Measurements from ENCODE around the gene MKNK2.
"Not testable (repeated sequence)": the region's sequence is repeated elsewhere in the genome, so short reads cannot be mapped to it uniquely, and the experiment has no call there.

The MKNK2 gene

DNA sequence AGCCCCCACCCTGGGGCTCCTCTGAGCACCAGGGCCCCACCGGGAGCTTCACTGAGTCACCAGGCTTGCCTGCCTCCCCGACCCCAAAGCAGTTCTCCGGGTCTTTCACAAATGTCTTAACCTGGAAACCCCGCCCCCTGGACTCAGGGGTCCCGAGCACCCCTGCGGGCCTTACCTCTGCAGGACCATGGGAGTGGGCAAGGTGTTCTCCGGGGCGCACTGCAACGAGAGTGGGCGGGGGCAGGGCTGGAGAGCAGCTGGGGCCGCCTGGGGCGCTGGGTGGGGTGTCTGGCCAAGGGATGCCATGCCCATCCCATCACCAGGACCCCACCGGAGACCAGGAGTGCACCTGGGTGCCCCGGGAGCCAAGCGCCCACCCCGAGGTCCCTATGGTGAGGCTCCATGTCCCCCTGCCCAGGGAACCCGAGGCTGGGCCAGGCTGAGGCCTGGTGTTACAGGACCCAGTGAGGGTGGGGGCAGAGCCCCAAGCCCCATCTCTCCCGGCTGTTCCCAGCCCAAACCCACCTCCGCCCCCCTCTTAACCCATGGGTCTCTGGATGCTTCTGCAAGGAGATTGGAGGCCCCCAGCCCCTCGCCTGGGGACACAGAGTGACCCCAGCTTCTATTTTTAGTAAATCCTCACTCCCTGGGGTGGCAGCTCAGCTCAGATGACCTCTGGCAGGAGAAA, 10.9 kb downstream of the MKNK2 start:
- Mint-ChIP-seq H3K4me3 (no peak overlapping the region), H3K36me3 (peaks cover 29% of the 10 kb centered on the region), H3K4me1 (peaks cover 35% of the 10 kb centered on the region), H3K27ac (no peak overlapping the region), H3K27me3 (no peaks in the 10 kb centered on the region), H3K9me3 (peaks cover 3% of the 10 kb centered on the region)
- CTCF ChIA-PET: no interaction called here
- DNase-seq: no peak

GRCh38 chr19:2039089-2039958, 11.7 kb downstream of the MKNK2 start:
- Mint-ChIP-seq H3K36me3 (peaks cover 25% of the 10 kb centered on the region), H3K9me3 (peaks cover 3% of the 10 kb centered on the region), H3K4me1 (peaks cover 36% of the 10 kb centered on the region), H3K27me3 (peaks cover 6% of the 10 kb centered on the region), H3K4me3 (no peak overlapping the region), H3K27ac (peak overlapping the region; percentile 52)
- no peak for DNase-seq
- CTCF ChIA-PET: no interaction called here

GRCh38 chr19:2038284-2039088, 12.6 kb downstream of the MKNK2 start:
- Mint-ChIP-seq H3K4me3 (no peak overlapping the region), H3K27ac (no peak overlapping the region), H3K4me1 (peaks cover 34% of the 10 kb centered on the region), H3K36me3 (peaks cover 23% of the 10 kb centered on the region), H3K9me3 (peaks cover 3% of the 10 kb centered on the region), H3K27me3 (peaks cover 6% of the 10 kb centered on the region)
- DNase-seq: no peak
- CTCF ChIA-PET: interaction anchor here (0.6 kb wide), 1 partner anchor 225 kb away, joined by 3 read pairs; no protein-coding TSS in a partner anchor

DNA sequence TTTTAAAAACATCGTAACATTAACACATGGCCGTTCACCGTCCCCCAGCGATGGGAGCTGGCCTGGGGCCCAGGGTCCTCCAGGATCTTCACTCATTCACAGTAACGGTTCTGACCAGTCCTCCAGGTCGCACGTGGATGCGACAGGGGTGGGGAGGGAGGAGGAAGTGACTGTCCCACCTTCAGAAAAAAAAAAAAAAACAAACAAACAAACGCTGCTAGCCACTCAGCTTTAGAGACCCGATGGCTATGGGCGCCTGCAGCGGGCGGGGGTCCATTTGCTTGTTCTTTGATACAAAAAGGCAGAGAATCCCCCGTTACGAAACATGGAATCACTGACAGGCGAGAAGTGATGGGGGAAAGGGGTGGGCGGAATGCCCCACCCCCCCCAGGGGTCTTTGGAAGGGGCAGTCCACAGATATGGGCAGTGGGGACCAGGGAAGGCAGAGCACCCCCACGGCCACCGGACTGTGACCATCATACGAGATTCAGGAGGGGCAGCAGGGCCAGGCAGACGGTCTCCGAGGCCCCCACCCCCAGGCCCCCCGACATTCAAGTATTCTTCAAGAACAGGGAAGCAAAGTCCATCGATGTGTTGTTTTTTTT, 13.3 kb downstream of the MKNK2 start:
- CTCF ChIA-PET: interaction anchor here (0.6 kb wide), 3 partner anchors 24 to 226 kb away, joined by 3 read pairs; no protein-coding TSS in a partner anchor
- H3K36me3 Mint-ChIP-seq: peaks cover 20% of the 10 kb centered on the region
- H3K4me1 Mint-ChIP-seq: peaks cover 32% of the 10 kb centered on the region
- no peak for DNase-seq
- peak overlapping the region; percentile 52 for H3K27ac Mint-ChIP-seq
- no peak overlapping the region for H3K4me3 Mint-ChIP-seq
- peaks cover 3% of the 10 kb centered on the region for H3K9me3 Mint-ChIP-seq
- peaks cover 6% of the 10 kb centered on the region for H3K27me3 Mint-ChIP-seq

DNA sequence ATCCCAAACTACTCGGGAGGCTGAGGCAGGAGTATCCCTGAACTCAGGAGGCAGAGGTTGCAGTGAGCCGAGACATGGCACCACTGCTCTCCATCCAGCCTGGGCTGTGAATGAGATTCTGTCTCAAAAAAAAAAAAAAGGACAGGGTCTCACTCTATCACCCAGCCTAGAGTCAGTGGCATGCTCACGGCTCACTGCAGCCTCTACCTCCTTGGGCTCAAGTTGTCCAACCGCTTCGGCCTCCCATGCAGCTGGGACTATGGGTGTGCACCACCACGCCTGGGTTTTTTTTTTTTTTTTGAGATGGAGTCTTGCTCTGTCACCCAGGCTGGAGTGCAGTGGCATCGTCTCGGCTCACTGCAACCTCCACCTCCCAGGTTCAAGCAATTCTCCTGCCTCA, 14.6 kb downstream of the MKNK2 start:
- peaks cover 38% of the 10 kb centered on the region for H3K4me1 Mint-ChIP-seq
- no peak for DNase-seq
- peak overlapping the region; percentile 37 for H3K27ac Mint-ChIP-seq
- H3K9me3 Mint-ChIP-seq: peaks cover 3% of the 10 kb centered on the region
- CTCF ChIA-PET: no interaction called here
- H3K4me3 Mint-ChIP-seq: no peak overlapping the region
- peaks cover 11% of the 10 kb centered on the region for H3K27me3 Mint-ChIP-seq
- peaks cover 19% of the 10 kb centered on the region for H3K36me3 Mint-ChIP-seq

DNA sequence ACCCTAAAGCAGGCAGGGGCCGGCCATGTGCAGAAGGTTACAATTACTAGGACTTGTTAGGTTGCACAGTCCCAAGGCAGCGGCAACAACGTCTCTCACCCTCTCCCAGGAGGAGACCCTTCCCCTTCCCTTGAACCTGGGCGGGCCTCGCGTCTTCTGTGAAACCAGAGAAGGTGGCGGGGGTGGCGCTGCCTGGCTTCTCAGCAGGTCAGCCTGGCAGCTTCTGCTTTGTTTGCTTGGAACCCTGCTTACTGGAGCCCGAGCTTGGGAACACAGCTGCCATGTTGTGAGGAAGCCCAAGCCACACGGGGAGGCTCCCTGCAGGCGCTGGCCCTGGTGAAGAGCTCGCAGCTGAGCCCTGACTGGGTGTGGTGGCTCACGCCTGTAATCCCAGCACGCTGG, 15.5 kb downstream of the MKNK2 start:
- Mint-ChIP-seq H3K27ac (no peak overlapping the region), H3K36me3 (peaks cover 16% of the 10 kb centered on the region), H3K4me3 (no peak overlapping the region), H3K9me3 (peaks cover 3% of the 10 kb centered on the region), H3K27me3 (peaks cover 11% of the 10 kb centered on the region), H3K4me1 (peaks cover 38% of the 10 kb centered on the region)
- CTCF ChIA-PET: interaction anchor here (1.3 kb wide), 1 partner anchor 34 kb away, joined by 5 read pairs; no protein-coding TSS in a partner anchor
- no peak for DNase-seq

DNA sequence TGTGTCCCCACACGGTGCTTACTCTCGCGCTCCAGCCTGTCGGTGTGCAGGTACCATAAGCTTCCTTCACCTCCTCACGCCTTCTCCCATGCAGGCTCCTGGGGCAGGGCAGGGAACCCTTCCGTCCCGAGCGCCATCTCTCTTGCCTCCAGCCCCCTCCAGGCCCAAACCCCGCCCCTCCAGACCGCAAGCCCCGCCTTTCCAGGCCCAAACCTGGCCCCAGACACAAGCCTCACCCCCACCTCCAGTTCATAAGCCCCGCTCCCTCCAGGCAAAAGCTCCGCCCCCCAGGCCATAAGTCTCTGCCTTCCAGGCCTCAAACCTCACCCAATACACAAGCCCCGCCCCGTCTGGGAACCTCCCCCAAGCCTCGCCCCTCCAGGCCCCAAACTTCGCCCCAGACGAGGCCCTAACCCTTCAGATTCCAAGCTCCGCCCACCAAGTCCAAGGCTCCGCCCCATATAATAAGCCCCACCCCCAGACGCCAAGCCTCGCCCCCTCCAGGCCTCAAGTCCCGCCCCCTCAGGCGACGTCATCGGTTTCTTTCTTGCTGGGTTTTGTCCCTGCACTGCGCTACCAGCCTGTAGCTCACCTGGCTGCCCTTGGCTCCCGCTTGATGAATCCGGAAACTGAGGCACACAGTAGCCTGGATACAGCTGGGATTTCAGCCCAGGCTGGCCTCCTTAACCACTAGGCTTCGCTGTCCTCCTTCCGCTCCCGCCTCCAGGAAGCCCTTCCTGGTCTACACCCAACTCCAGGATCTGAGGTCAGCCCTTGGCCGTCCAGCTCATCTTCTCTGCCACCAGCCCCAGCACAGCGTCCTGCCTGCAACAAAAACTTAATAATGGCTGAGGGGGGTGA, 16.1 kb downstream of the MKNK2 start:
- H3K9me3 Mint-ChIP-seq: peaks cover 3% of the 10 kb centered on the region
- peak overlapping the region; percentile 49 for H3K27ac Mint-ChIP-seq
- peaks cover 38% of the 10 kb centered on the region for H3K4me1 Mint-ChIP-seq
- H3K36me3 Mint-ChIP-seq: peaks cover 16% of the 10 kb centered on the region
- peak; percentile 79 for DNase-seq
- CTCF ChIA-PET: interaction anchor here (1.3 kb wide), 1 partner anchor 35 kb away, joined by 5 read pairs; no protein-coding TSS in a partner anchor
- peaks cover 11% of the 10 kb centered on the region for H3K27me3 Mint-ChIP-seq
- no peak overlapping the region for H3K4me3 Mint-ChIP-seq

- Mint-ChIP-seq H3K27me3 (peaks cover 11% of the 10 kb centered on the region), H3K4me1 (peaks cover 38% of the 10 kb centered on the region), H3K27ac (peak overlapping the region; percentile 81), H3K36me3 (peaks cover 13% of the 10 kb centered on the region)
- not testable (repeated sequence) for H3K4me3 Mint-ChIP-seq, DNase-seq, H3K9me3 Mint-ChIP-seq
- CTCF ChIA-PET: interaction anchor here (1.3 to 2.2 kb wide), 2 partner anchors 10 to 35 kb away, joined by 3 to 5 read pairs; no protein-coding TSS in a partner anchor
These were observed 16.8 kb downstream of the MKNK2 start for GRCh38 chr19:2034253-2034652.

DNA sequence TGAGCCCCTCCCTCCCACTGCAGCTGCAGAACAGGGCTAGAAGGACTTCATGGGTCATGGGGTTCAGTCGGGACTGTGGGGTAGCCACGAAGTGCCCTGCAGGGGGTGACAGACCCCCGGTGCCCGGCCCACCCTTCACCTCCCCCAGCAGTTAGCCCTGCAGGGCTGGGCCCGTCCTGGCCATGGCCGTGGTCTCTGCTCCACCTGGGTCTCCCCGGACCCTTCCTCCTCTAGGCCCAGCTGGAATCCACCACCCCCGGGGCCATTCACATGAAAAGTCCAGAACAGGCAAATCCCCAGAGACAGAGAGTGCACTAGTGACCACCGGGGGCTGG, 17.3 kb downstream of the MKNK2 start:
- Mint-ChIP-seq H3K9me3 (peaks cover 3% of the 10 kb centered on the region), H3K27me3 (peaks cover 11% of the 10 kb centered on the region), H3K4me1 (peaks cover 38% of the 10 kb centered on the region), H3K27ac (peak overlapping the region; percentile 81), H3K36me3 (peaks cover 9% of the 10 kb centered on the region), H3K4me3 (no peak overlapping the region)
- no peak for DNase-seq
- CTCF ChIA-PET: interaction anchor here (1.3 to 2.2 kb wide), 2 partner anchors 10 to 36 kb away, joined by 3 to 5 read pairs; no protein-coding TSS in a partner anchor

DNA sequence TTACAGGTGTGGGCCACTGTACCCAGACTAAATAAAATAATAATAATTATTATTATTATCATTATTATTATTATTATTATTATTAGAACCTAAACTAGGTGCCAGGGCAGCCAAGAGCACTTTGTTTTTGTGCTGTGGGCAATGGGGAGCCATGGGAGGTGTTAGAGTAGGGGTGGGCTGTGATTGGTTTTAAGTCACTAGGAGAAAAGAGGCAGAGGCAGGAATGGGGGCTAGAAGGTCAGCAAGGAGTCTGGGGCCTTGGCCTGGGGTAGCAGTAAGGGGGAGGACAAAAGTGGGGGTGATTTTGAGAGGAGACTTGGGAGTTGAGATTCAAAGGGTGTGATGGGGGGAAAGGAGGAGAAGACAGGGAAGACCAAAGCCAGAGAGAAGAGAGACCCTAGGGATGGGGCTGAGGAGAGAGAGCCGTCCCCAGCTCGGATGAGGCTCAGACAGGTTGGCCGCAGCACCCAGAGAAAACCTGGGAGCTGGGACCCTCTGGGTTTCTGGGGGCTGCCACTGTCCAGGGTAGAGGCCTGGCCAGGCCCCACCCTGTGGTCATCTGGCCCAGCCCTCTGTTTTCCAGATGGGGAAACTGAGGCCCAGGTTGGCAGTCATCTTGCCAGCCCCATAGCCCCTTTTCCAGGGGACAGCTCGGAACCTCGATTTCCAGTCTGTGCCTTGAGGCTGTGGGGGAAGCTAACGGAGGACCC, 17.8 kb downstream of the MKNK2 start:
- peaks cover 40% of the 10 kb centered on the region for H3K4me1 Mint-ChIP-seq
- DNase-seq: no peak
- no peak overlapping the region for H3K27ac Mint-ChIP-seq
- CTCF ChIA-PET: interaction anchor here (1.1 to 2.2 kb wide), 3 partner anchors 11 to 36 kb away, joined by 3 to 5 read pairs (median 3); no protein-coding TSS in a partner anchor
- H3K27me3 Mint-ChIP-seq: peaks cover 11% of the 10 kb centered on the region
- no peak overlapping the region for H3K4me3 Mint-ChIP-seq
- H3K36me3 Mint-ChIP-seq: peaks cover 7% of the 10 kb centered on the region
- H3K9me3 Mint-ChIP-seq: peaks cover 3% of the 10 kb centered on the region

DNA sequence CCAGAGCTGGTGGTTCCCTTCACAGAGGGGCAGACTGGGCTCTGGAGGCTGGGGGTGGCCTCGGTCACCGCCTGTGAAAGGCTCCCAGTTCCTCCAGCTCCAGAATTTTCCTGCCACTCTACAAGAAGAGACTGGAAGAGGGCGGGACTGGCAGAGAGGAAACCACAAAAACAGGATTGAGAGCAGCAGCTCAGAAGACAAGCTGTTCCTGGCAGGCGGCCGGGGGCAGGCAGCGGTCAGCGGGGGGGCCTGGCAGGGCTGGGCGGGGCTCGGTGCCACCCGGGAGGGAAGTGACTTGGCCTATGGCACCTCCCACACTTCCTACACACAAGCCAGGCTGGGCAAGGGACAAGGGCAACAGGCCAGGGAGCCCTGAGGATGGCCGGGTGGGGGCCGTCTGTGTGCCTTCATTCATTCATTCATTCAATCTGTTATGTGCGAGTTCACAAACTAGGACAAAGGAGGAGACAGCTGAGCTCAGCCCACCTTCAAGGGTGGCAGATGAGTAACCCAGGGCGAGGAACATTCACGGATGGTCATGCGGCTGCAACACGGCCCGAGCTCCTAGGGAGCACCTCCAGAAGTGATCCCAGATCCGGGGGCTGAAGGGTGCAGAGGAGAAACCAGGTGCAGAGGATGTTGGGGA, 18.6 kb downstream of the MKNK2 start:
- Mint-ChIP-seq H3K36me3 (peaks cover 2% of the 10 kb centered on the region), H3K4me3 (peak overlapping the region; percentile 64), H3K9me3 (peaks cover 3% of the 10 kb centered on the region), H3K27ac (peak overlapping the region; percentile 87), H3K4me1 (peaks cover 40% of the 10 kb centered on the region), H3K27me3 (peaks cover 11% of the 10 kb centered on the region)
- peak; percentile 71 for DNase-seq
- CTCF ChIA-PET: interaction anchor here (0.9 to 2.2 kb wide), 3 partner anchors 15 to 37 kb away, joined by 3 to 5 read pairs (median 3); no protein-coding TSS in a partner anchor

DNA sequence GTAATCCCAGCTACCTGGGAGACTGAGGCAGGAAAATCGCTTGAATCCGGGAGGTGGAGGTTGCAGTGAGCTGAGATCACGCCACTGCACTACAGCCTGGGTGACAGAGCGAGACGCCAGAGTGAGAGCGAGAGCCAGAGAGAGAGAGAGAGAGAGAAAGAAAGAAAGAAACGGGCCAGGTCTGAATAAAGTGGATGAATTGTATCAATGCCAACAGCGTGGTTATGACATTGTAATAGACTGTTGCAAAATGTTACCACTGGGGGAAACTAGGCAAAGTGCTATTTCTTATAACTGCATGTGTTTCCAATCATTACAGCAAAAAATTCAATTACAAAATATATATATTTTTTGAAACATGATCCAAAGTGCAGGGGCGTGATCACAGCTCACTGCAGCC, 23.7 kb downstream of the MKNK2 start:
- no peak for DNase-seq
- peaks cover 23% of the 10 kb centered on the region for H3K4me1 Mint-ChIP-seq
- H3K27me3 Mint-ChIP-seq: peaks cover 18% of the 10 kb centered on the region
- no peak overlapping the region for H3K4me3 Mint-ChIP-seq
- H3K9me3 Mint-ChIP-seq: peaks cover 3% of the 10 kb centered on the region
- H3K36me3 Mint-ChIP-seq: peaks cover 3% of the 10 kb centered on the region
- CTCF ChIA-PET: interaction anchor here (0.7 to 1.2 kb wide), 2 partner anchors 10 to 47 kb away, joined by 3 to 4 read pairs; no protein-coding TSS in a partner anchor
- H3K27ac Mint-ChIP-seq: peak overlapping the region; percentile 19

Data from activated naive CD4-positive, alpha-beta T cell treated with anti-CD3 and anti-CD28 coated beads, Interleukin-2, amount 10 ng/mL, durations not matched to agents 7 days and 5 days (primary cell).